ENCODE results near the gene TEX29.

TEX29 gene

DNA sequence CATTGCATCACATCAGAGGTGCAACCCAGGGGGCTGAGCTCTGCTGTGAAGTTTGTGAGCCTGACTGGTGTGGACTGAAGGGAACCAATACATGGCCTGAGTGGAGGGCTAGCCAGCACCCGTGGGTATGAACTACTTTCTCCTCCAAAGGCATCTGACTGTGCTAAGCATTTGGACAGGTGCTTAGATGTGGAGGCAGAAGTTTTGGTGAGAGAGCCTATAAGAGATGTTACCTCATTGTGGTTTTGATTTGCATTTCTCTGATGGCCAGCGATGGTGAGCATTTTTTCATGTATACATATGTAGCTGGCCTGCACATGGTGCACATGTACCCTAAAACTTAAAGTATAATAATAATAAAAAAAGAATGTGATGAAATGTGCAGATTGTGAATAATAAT lies 46.9 kb downstream of the TEX29 start:
- no peak for DNase-seq (ENCODE audit: low read depth)
- no peak for TF ChIP-seq CTCF (IDR thresholded peaks at IDR 0.05; ENCODE audit: insufficient read depth, low read depth, low read length, missing control alignments)
- H3K4me3 ChIP-seq (ENCODE audit: low read length), result no peak overlapping the region

GRCh38 chr13:111368091-111368490 lies 47.6 kb downstream of the TEX29 start:
- H3K4me3 ChIP-seq (ENCODE audit: low read length), result no peak overlapping the region
- TF ChIP-seq CTCF (IDR thresholded peaks at IDR 0.05; ENCODE audit: insufficient read depth, low read depth, low read length, missing control alignments), result no peak
- no peak for DNase-seq (ENCODE audit: low read depth)

DNA sequence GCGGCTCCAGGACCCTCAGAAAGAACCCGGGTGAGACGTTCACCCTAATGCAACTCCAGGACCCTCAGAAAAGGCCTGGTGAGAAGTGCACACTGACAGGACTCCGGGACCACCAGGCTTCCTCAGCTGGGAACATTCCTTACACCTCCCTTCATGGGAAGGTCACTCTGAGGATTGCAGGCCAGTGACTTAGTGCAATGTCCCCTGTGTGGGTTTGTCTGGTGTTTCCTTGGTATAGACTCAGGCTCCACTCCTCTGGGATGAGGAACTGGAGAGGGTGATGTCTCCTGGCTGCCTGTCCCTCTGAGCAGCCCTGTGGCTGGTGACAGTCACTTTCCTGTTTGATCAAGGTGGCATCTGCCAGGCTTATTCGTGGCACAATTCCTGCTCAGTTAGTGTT lies 49.7 kb downstream of the TEX29 start:
- no peak overlapping the region for H3K4me3 ChIP-seq (ENCODE audit: low read length)
- no peak for TF ChIP-seq CTCF (IDR thresholded peaks at IDR 0.05; ENCODE audit: insufficient read depth, low read depth, low read length, missing control alignments)
- no peak for DNase-seq (ENCODE audit: low read depth)

DNA sequence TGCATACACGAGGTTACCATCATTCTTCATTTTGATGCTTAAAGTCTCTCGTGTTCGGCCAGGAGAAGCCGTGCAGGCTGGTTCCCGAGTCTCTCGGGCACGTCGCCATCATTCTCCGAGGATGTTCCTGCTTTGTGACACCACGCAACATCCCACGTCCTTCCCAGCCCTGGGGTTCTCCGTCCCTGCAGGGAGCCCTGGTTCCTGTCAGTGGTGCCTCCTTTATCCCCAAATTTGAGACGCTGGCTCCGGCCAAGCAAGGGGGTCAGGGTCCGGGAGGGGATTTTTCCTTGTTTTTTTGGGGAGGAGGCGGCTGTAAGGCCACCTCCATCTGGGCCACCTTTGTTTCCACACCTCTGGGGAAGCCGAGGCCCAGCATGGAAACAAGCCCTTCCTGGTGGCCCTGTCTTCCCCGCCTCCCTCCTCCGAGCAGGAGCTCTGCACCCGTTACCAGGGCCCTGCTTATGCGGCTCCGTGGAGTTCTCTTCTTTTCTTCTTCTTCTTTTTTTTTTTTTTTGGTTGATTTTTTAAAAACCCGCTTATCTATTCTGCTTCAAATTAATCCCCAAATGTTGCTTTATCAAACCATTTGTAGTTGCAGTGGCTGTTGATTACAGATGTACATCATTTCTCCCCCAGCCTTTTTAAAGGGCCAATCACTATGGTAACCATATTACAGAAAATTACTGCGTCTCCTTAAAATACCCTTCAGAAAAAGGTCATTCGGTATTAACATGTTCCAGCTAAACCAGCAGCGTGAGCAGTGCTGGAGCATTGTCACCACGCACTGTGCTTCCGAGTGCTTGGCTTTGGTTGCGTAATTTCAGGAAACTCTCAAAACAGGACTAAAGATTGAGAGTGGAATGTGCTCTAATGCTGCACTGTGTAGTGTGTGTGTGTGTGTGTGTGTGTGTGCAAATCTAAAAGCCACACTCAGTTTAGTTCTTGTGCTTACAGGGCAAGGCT lies 50.4 kb downstream of the TEX29 start:
- H3K4me3 ChIP-seq (ENCODE audit: low read length), result no peak overlapping the region
- no peak for TF ChIP-seq CTCF (IDR thresholded peaks at IDR 0.05; ENCODE audit: insufficient read depth, low read depth, low read length, missing control alignments)
- no peak for DNase-seq (ENCODE audit: low read depth)

- no peak for TF ChIP-seq CTCF (IDR thresholded peaks at IDR 0.05; ENCODE audit: insufficient read depth, low read depth, low read length, missing control alignments)
- DNase-seq (ENCODE audit: low read depth), result no peak
- no peak overlapping the region for H3K4me3 ChIP-seq (ENCODE audit: low read length)
These were observed 51.3 kb downstream of the TEX29 start for GRCh38 chr13:111371720-111372119.

DNA sequence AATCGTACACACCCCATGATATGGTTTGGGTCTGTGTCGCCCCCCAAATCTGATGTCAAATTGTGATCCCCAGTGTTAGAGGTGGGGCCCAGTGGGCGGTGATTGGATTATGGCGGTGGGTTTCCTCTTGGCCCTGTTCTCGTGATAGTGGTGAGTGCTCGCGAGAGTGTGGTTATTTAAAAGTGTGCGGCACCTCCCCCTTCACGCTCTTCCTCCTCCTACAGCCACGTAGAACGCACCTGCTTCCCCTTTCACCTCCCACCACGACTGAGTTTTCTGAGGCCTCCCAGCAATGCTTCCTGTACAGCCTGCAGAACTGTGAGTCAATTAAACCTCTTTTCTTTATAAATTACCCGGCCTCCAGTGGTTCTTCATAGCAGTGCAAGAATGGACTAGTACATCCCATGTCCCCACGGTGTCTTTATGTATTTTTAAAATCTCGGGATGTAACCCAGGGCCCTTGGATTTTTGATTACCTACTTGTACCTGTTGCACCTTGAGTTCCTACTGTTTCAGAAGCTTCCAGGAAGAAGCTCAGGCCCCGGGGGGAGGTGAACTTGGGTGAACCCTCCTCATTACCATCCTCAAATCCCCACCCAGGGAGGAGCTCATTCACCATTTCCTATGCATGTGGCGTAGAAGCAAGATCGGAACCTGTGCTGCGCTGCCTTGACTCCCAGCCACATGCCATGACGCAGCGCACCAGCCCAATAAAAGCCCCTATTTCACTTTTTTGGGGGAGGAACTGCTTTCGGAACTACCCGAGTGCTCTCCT lies 52.4 kb downstream of the TEX29 start:
- H3K4me3 ChIP-seq (ENCODE audit: low read length), result no peak overlapping the region
- DNase-seq (ENCODE audit: low read depth), result no peak
- TF ChIP-seq CTCF (IDR thresholded peaks at IDR 0.05; ENCODE audit: insufficient read depth, low read depth, low read length, missing control alignments), result no peak
